Astrocyte (in vitro differentiated cells and primary cell): Measurements from ENCODE around the gene PSMC4. TPM values are rescaled to one million over a fixed set of nuclear protein-coding genes. Genes with fewer than 3 reads are reported as not detected.

Source experiments
- DNase-seq: peaks from one replicate; pipeline ENCODE4 v3.0.0-alpha.2; 2010; ENCODE audit warnings: low read depth
- FAIRE-seq: peaks from 2 replicates; lab custom pipeline; 2011; peaks lifted over from hg19 to GRCh38; lab: Jason Lieb, UNC
- H2AFZ ChIP-seq: 2 replicates; pipeline ENCODE4 v1.6.0; 2012; ENCODE audit warnings: low read depth, low read length, inconsistent platforms
- H3K27ac ChIP-seq: 2 replicates; pipeline ENCODE4 v1.5.1; 2011; ENCODE audit warnings: low read depth, low read length, inconsistent platforms
- H3K27me3 ChIP-seq: 2 replicates; pipeline ENCODE4 v1.6.0; 2011; ENCODE audit warnings: low read length, inconsistent platforms; ENCODE audit not compliant: insufficient read depth
- H3K36me3 ChIP-seq: 2 replicates; pipeline ENCODE4 v1.5.1; 2011; ENCODE audit warnings: low read length, inconsistent platforms; ENCODE audit not compliant: insufficient read depth
- H3K4me1 ChIP-seq: 2 replicates; pipeline ENCODE4 v1.5.1; 2011; ENCODE audit warnings: low read length, inconsistent platforms; ENCODE audit not compliant: insufficient read depth
- H3K4me2 ChIP-seq: 2 replicates; pipeline ENCODE4 v1.6.0; 2012; ENCODE audit warnings: low read length, inconsistent platforms
- H3K4me3 ChIP-seq: 2 replicates; pipeline ENCODE4 v1.5.1; 2011; ENCODE audit warnings: low read depth, mild to moderate bottlenecking, low read length, inconsistent platforms; ENCODE audit not compliant: insufficient read depth
- H3K79me2 ChIP-seq: 2 replicates; pipeline ENCODE4 v1.6.0; 2012; ENCODE audit warnings: mild to moderate bottlenecking, low read length, inconsistent platforms; ENCODE audit not compliant: insufficient read depth
- H3K9ac ChIP-seq: 2 replicates; pipeline ENCODE4 v1.6.0; 2012; ENCODE audit warnings: mild to moderate bottlenecking, low read length, inconsistent platforms
- H3K9me3 ChIP-seq: 2 replicates; pipeline ENCODE4 v1.5.1; 2012; ENCODE audit warnings: low read depth, mild to moderate bottlenecking, low read length, inconsistent platforms; ENCODE audit not compliant: insufficient read depth
- H4K20me1 ChIP-seq: 2 replicates; pipeline ENCODE4 v1.6.0; 2012; ENCODE audit warnings: low read length, inconsistent platforms; ENCODE audit not compliant: insufficient read depth
- H3K27ac Mint-ChIP-seq: one replicate; pipeline ENCODE4 v1.8.0; 2021; ENCODE audit warnings: mild to moderate bottlenecking, mixed read lengths; ENCODE audit not compliant: unreplicated experiment
- H3K27me3 Mint-ChIP-seq: one replicate; pipeline ENCODE4 v1.8.0; 2021; ENCODE audit warnings: low read depth, mixed read lengths; ENCODE audit not compliant: unreplicated experiment
- H3K36me3 Mint-ChIP-seq: one replicate; pipeline ENCODE4 v1.8.0; 2021; ENCODE audit warnings: low read depth, mixed read lengths; ENCODE audit not compliant: unreplicated experiment
- H3K4me1 Mint-ChIP-seq: one replicate; pipeline ENCODE4 v1.8.0; 2021; ENCODE audit warnings: low read depth, mixed read lengths; ENCODE audit not compliant: unreplicated experiment
- H3K4me3 Mint-ChIP-seq: one replicate; pipeline ENCODE4 v1.8.0; 2021; ENCODE audit warnings: mild to moderate bottlenecking, moderate library complexity, mixed read lengths; ENCODE audit not compliant: unreplicated experiment
- H3K9me3 Mint-ChIP-seq: one replicate; pipeline ENCODE4 v1.8.0; 2021; ENCODE audit warnings: mild to moderate bottlenecking, mixed read lengths; ENCODE audit not compliant: unreplicated experiment
- CTCF ChIP-seq: IDR thresholded peaks from 2 replicates; pipeline ENCODE4 v1.5.1; 2011; ENCODE audit warnings: low read depth, mild to moderate bottlenecking, inconsistent platforms, low read length, moderate library complexity; ENCODE audit not compliant: insufficient read depth
- EZH2 ChIP-seq: IDR thresholded peaks from 2 replicates; pipeline ENCODE4 v1.6.1; 2012; ENCODE audit warnings: mild to moderate bottlenecking, low read length, inconsistent platforms; ENCODE audit not compliant: insufficient read depth
- total RNA-seq: library from RNA; stranded (reverse); gene quantifications from 2 replicates; pipeline ENCODE4 v1.2.1, GENCODE V29; 2021

The PSMC4 gene
- total RNA-seq, 1 donor from 2014 or later: 127 TPM

- Mint-ChIP-seq H3K4me3 (no peak overlapping the region), H3K27ac (no peak overlapping the region), H3K27me3 (no peaks in the 10 kb centered on the region), H3K4me1 (peaks cover 8% of the 10 kb centered on the region), H3K36me3 (peaks cover 10% of the 10 kb centered on the region), H3K9me3 (peaks cover 13% of the 10 kb centered on the region)
- no peaks in the 10 kb centered on the region for H3K27me3 ChIP-seq
- no peaks in the 10 kb centered on the region for H3K36me3 ChIP-seq
- H3K4me3 ChIP-seq: no peak overlapping the region
- FAIRE-seq: no peak
- TF ChIP-seq EZH2: no peak
- TF ChIP-seq CTCF: no peak
- H3K79me2 ChIP-seq: peaks cover 37% of the 10 kb centered on the region
- DNase-seq: no peak
- no peaks in the 10 kb centered on the region for H3K9me3 ChIP-seq
- no peak overlapping the region for H2AFZ ChIP-seq
- peaks cover 7% of the 10 kb centered on the region for H4K20me1 ChIP-seq
- H3K9ac ChIP-seq: no peak overlapping the region
- peaks cover 14% of the 10 kb centered on the region for H3K4me1 ChIP-seq
- H3K4me2 ChIP-seq: no peak overlapping the region
- no peak overlapping the region for H3K27ac ChIP-seq
Observed at GRCh38 chr19:39994361-39994760, 23.4 kb downstream of the PSMC4 start.

GRCh38 chr19:39995794-39996193, 24.8 kb downstream of the PSMC4 start:
- Mint-ChIP-seq H3K27ac (peak overlapping the region; percentile 20), H3K9me3 (peaks cover 13% of the 10 kb centered on the region), H3K27me3 (no peaks in the 10 kb centered on the region), H3K4me1 (peaks cover 8% of the 10 kb centered on the region), H3K36me3 (peaks cover 10% of the 10 kb centered on the region), H3K4me3 (peak overlapping the region; percentile 94)
- peaks cover 7% of the 10 kb centered on the region for H4K20me1 ChIP-seq
- no peak overlapping the region for H3K9ac ChIP-seq
- H3K36me3 ChIP-seq: no peaks in the 10 kb centered on the region
- peak overlapping the region; percentile 89 for H3K4me2 ChIP-seq
- DNase-seq: no peak
- no peaks in the 10 kb centered on the region for H3K27me3 ChIP-seq
- H3K9me3 ChIP-seq: no peaks in the 10 kb centered on the region
- no peak for FAIRE-seq
- H3K4me1 ChIP-seq: peaks cover 14% of the 10 kb centered on the region
- no peak overlapping the region for H2AFZ ChIP-seq
- H3K79me2 ChIP-seq: peaks cover 37% of the 10 kb centered on the region
- no peak overlapping the region for H3K27ac ChIP-seq
- H3K4me3 ChIP-seq: peak overlapping the region; percentile 78
- no peak for TF ChIP-seq EZH2
- TF ChIP-seq CTCF: no peak

GRCh38 chr19:39996218-39996810, 25.3 kb downstream of the PSMC4 start:
- peak; percentile 74 for DNase-seq
- Histone ChIP-seq H3K27me3 (no peaks in the 10 kb centered on the region), H3K9ac (peak overlapping the region; percentile 90), H3K4me1 (peaks cover 14% of the 10 kb centered on the region), H3K27ac (peak overlapping the region; percentile 89), H2AFZ (peak overlapping the region; percentile 91), H3K79me2 (peaks cover 32% of the 10 kb centered on the region), H3K9me3 (no peaks in the 10 kb centered on the region), H3K4me2 (peak overlapping the region; percentile 89), H3K36me3 (no peaks in the 10 kb centered on the region), H3K4me3 (peak overlapping the region; percentile 78), H4K20me1 (peaks cover 6% of the 10 kb centered on the region)
- peaks cover 10% of the 10 kb centered on the region for H3K36me3 Mint-ChIP-seq
- no peak for FAIRE-seq
- peak overlapping the region; percentile 79 for H3K27ac Mint-ChIP-seq
- H3K9me3 Mint-ChIP-seq: peaks cover 13% of the 10 kb centered on the region
- peaks cover 8% of the 10 kb centered on the region for H3K4me1 Mint-ChIP-seq
- H3K4me3 Mint-ChIP-seq: peak overlapping the region; percentile 94
- no peak for TF ChIP-seq CTCF
- TF ChIP-seq EZH2: no peak
- H3K27me3 Mint-ChIP-seq: no peaks in the 10 kb centered on the region
